HG03521 (cell line): ENCODE data around the gene MOB2.
"Not testable (repeated sequence)": the region's sequence is repeated elsewhere in the genome, so short reads cannot be mapped to it uniquely, and the experiment has no call there.

Experiments
- ATAC-seq: cut with Tn5 transposase; IDR thresholded peaks from one replicate; pipeline ENCODE4 v1.9.1; 2021; ENCODE audit warnings: mild to moderate bottlenecking, moderate library complexity; ENCODE audit not compliant: unreplicated experiment

MOB2 gene

DNA sequence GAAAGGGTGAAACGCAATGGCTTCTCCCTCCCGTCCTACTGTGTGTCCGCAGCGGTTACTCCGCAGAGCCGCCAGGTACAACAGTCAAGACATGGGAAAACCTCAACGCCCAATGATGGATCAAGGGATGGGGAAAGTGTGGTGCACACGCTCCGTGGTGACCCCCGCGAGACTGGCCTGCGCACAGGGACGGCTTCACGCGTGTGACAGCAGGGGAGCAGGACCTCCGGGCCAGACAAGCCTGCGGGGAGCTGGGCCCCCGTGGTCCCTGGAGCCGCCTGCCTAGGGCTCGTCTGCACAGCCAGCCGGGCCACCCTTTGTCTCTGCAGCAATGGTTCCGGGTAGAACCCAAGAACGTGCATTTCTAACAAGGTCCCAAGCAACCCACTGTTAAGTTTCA, 31.7 kb upstream of the MOB2 start:
- no peak for ATAC-seq

DNA sequence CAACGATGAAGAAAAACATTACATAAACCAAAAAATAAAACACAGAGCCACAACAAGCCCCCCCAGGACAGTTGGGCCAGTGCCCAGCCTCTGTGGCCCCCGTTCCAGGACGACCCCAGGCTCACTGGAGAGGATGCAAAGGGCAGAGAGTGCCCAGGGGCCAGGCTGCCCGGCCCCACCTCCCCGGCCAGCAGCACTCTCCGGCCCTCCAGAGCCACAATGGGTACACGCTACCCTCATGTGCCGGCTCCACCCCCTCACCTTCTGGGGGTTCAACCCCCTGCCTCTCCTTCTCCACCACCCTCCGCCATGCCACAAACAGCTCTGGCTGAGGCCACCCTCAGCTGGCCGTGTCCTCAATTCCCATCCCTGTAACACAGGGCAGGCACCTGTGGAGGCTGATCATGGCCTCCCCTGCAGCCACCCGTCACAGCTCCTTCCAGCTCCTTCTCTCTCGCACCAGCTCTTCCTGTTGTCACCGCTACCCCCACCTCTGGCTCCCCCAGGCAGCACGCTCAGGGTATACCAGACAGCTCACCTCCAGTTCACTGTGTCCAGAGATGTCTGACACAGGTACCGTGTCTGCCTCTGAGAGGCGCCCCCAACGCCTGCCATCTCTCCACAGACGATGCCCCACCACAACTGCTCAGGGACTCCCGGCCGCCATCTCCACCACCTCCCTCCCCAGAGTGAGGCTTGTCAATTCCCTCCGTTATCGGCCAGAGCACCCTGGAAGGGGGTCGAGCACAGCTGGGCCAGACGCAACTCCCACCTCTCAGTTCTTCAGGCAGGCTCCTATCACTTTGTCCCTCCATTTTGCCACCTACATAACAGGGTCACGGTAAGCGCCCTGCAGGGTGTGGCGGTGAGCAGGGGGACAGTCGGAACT, 30.8 kb upstream of the MOB2 start:
- ATAC-seq = no peak

DNA sequence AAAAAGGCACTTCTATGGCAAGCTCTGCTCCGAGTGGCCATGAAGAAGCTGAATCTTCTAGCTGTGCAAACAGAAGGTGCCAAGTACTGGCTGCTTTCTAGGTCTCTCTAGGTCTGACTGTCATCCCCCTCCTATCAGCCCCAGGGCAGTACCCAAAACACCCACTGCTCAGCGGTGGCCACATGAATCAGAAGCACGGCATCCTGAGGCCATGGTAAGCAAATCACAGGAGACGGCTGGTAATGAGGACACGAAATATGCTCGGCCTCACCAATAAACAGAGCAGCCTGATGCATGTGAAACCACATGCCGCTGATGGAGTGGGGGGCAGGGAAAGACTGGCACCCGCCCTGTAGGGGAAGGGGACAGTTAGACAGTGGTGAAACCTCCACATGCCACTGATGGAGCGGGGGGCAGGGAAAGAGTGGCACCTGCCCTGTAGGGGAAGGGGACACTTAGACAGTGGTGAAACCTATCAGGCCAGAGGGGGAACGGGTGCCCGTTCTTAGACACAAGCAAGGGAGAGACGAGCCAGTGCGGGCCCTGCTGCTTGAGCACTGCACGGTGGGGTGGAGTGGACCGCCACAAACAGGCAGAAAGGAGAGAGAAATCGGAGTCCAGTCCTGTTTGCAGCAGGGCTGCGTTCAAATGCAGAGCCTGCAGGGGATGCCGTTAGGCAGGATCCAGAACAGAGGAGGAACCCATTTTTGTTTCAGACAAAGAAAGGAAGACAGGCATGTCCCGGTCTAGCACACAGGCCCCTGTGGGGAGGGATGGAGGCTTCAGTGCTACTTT, 29.9 kb upstream of the MOB2 start:
- no peak for ATAC-seq

DNA sequence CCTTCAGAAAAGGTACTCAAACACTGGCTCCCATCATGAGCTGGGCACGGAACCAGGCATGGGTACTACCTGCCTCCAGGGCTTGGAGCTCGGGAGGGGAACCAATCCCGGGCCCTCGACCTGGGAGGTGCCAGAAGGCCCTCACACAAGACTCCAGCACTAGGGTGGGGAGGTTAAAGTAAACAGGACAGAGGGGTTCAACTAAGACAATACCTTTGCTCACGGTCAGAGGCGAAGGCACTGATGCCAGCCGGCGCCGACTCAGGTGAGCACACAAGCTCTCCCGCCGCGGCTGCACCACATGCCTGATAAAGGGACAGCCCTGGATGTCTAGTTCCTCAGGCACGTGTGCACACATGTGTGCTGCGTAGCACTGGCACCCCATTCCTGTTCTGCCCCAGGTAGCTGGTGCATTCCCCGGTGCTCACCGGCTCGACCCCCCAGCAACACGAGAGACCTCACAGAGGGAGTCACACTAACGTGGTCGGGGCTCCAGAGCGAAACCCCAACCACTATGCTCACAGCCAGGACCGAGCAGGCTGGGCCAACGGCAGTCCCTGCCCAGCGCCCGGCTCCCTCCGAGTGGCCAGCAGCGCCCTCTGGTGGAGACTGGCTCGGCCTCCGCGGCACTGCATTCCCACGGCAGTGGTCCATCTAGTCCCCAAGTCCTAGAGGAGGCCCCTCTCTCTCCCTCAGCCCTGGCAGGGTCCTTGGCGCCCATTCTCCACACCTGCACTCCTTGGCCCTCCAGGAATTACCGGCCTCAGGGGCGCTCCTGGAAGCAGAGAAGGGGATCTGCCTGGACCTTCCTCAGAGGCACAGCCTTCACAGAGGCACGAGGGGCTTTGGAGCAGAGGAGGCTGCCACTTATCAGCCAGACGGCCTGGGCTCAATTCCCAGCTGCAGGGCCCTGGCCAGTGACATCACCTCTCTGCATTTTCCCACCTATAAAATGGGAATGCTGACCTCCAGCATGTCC, 28.8 kb upstream of the MOB2 start:
- no peak for ATAC-seq

DNA sequence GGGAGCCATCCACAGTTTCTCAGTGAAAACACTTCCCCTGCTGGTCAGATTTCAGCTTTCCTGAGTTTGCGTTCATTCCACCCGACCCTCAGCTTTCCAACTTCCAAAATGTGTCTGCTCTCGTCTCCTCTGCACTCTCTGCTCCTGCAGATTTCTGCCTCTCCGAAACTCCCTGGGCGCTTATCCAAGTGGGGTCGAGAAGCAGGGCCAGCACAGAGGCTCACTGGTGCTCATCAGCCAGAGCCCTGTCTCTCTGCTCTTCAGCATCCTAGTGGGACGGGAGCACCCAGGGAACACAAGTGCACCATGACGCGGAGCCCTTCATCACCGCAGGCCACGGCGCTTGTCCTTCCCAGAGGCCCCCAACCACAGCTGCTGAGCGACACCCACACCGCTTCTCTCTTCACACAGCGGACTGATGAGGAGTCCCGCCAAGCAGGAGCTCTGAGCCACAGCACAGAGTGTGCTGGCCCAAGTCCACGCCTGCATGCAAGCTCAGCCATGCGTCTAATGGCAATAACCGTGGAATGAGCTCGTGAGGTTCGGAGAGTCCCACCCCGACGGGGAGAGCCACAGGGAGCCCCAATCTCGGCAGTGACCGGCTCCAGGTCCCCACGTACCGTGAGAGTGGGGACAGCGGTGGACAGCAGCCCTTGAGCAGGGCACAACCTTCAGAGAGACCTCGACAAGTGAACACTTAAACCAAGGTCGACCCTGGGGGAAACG, 27.9 kb upstream of the MOB2 start:
- ATAC-seq = no peak

DNA sequence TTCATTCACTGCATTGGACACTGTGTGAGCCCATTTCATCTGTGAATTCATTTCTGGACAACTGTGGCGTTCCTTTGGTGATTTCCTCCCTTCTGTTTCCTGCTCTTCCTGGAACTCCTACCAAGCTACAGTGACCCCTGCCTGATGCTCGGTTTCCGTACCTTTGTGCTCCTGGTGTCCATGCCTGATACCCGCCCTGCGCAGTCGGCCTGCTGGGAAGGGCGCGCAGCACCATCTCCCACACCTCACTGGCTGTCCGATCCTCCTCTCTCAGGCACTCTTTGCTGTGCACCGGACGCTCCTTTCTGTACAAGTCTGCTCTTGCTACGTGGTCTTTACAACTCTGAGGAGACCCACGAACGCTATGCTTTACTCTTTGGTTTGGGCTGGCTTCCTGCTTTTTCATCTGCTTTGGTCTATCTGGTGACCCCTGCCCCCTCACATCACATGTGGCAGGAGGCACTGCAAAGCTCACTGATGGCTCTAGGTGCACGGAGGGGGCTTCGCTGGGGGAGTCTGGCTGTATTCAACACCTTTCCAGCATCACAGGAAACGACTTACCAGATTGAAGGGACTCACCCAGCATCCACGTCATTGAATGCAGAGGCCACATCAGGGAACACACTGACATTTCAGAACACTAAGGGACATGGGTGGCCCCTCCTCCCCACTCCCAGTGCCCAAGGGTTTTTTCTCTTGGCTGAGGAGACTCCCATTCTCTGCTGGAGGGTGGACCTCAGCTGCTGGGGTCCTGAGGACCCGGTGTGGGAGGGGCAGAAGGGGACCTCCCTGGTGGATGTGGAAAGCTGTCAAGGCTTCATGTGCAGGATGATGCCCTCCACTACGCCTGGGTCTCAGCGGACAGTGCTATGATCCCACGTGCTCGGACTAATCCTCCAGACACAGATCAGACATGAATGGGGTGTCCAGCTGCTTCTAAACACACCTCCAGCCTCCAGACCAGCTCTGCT, 27.0 kb upstream of the MOB2 start:
- no peak for ATAC-seq

DNA sequence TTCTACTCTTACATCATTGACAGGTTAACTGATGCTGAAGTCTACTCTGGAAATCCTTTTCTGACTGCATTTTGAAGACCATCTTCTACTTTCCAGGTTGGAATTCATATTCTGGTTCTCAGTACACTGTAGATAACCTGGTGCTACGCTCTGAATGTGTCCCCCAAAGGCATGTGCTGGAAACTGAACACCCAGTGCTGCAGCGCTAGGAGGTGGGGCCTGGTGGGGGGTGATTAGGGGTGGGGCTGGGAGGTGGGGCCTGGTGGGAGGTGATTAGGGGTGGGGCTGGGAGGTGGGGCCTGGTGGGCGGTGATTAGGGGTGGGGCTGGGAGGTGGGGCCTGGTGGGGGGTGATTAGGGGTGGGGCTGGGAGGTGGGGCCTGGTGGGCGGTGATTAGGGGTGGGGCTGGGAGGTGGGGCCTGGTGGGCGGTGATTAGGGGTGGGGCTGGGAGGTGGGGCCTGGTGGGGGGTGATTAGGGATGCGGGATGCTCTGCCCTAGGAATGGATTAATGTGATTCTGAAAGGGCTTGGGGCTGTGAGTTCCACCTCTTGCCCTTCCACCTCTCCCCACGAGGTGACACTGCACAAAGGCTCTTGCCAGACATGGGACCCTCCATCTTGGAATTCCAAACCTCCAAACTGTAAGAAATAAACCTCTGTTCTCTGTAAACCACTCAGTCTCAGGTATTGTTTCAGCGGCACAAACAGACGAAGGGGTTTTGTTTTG, 26.1 kb upstream of the MOB2 start:
- ATAC-seq = not testable (repeated sequence)

DNA sequence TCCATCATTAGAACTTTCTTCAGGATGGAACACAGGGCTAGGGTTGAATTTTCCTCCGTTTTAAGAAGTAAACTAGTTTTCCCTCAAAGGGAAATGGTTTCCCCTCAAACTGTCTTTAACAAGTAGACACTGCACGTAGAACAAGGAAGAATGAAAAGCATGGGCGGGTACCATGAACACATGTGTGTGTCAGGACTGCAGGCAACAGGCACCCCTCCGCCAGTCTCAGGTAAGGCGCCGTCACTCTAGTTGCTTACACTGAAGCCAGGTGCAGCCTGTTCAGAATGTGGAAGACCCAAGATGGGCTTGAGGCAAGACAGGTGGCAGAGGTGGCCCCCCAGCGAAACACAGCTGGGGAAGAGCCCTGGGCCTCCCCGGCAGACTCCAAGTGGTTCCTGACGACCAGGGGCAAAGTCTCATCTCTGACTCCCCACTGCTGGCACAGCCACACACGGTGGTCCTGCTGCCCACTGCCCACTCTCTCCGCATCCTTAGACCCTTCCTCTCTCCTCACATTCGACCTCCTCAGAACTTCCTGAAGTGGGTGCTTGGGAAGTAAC, 25.4 kb upstream of the MOB2 start:
- ATAC-seq = no peak

DNA sequence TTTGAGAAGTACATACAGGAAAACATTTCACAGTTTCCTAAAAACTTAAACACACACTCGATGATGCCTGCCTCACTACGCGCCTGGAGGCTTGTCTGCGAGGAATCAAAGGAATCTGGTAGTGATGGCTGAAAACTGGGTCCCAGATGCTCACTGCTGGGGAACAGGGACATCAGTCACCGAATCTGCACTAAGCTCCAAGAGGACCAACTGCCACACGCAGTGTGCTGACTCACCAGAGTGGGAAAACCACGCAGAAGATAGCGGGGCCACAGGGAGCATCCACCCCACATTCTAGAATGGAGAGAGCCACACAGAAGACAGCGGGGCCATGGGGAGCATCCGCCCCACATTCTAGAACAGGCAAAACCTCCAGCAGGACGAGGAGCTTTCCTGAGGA, 24.3 kb upstream of the MOB2 start:
- ATAC-seq = no peak

DNA sequence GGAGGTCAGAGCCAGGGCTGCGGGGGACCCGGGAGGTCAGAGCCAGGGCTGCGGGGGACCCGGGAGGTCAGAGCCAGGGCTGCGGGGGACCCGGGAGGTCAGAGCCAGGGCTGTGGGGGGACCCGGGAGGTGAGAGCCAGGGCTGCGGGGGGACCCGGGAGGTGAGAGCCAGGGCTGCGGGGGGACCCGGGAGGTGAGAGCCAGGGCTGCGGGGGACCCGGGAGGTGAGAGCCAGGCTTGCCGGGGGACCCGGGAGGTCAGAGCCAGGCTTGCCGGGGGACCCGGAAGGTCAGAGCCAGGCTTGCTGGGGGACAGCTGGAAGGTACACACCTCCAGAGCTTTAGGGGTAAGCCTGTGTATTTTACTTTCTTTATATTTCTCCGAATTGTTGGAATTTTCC, 23.8 kb upstream of the MOB2 start:
- not testable (repeated sequence) for ATAC-seq

DNA sequence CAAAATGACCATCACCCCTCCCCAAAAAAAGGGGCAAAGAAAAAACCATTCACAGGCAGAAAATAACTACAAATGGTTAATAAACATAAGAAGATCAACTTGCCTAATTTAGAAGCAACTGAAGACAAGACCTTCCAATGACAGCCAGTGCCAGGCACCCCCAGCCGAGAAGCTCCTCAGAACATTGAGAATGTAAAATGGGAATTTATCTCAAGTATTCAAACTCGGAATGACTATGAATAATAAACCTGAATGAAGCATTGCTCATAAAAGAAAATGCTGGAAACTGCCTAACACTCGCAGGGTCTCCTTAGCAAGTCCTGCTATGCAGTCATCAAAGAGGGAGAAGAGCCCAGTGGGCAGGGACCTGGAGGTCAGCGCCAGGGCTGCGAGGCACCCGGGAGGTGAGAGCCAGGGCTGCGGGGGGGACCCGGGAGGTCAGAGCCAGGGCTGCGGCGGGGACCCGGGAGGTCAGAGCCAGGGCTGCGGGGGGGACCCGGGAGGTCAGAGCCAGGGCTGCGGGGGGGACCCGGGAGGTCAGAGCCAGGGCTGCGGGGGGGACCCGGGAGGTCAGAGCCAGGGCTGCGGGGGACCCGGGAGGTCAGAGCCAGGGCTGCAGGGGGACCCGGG, 23.2 kb upstream of the MOB2 start:
- no peak for ATAC-seq

DNA sequence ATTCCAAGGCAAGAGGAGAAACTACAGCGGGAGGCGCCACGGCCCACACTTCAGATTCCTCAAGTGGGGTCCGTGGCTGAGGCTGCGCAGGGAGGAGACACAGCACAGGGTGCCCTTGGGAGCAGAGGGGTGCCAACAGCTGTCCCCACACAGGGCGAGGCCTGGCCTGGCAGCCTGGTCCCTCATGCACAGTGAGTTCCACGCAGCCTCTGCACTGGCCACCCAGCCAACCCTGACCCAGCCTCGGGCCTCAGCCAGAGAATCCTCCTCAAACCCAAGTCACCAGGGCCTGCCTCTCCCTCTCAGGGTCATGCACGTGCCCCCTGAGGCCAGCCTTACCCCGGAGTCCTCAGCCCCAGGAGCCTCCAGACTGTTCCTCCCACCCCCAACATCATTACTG, 22.4 kb upstream of the MOB2 start:
- no peak for ATAC-seq

DNA sequence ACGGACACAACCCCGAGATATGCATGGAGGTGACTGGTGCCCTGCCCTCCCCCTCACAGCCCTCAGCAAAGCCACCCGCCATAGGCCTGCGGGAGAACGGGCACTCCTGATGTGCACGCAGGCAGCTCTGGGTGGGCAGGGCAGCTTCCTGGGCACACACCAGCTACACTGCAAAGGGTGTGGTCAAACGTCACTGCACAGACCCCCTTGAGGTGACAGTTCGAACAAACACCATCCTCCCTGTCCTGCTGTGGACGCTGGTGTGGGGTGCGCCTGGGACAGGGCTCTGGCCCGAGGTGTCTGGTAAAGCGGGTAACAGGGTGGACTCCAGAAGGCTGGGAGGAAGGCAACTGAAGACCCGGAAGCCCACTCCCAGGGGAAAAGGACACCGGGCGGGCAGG, 21.9 kb upstream of the MOB2 start:
- no peak for ATAC-seq

DNA sequence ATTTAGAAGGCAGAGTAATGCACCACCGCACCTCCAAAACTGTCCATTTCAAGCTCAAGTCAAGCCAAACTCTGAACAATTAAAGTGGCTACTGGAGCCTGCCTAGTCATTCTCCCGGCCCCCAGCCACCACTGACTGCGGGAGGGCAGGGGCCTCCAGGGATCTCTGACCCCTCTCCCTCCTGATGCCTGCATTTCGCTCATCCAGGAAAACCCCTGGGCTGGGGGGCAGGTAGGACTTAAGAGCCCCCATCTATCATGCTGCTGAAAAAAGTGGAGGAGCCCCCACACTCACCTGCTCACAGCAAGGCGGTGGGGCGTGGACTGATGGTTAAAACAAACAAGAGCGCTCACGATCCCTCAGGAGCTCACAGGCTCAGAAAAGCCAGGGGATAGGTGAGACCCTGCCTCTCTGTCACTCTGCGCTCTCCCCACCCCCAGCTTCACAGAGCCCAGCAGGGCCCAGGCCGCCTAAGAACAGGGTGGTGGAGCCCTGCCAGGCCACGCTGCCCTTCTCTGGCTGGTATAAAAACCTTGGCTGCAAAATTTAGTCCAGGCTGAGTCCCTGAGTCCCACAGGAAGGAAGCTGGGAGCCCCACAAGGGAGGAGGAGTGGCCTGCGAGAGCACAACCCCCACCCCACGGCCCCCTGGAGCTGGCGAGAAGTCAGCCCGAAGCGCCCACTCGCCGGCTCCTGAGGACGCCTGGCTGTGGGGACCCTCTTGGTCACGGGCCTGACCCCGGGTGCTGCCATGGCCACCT, 21.0 kb upstream of the MOB2 start:
- ATAC-seq = no peak

DNA sequence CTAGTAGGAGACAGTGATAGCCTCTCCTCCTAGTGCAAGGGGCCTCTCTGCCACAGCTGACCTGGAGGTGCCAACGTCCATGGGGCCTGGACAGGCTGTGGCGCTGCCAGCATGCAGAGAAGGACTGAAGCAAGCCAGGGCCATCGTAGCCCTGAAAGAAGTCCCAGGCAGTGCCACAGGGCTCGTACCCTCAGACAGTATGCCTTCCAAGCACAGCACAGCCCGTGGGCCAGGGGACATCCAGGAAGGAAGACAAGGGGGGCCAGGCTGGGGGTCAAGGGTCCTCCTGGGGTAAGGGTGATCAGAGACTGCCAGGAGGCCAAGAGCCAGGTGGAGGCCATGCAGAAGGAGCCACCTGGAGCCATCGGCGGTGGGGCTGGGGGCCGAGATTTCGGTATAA, 20.4 kb upstream of the MOB2 start:
- ATAC-seq = no peak

DNA sequence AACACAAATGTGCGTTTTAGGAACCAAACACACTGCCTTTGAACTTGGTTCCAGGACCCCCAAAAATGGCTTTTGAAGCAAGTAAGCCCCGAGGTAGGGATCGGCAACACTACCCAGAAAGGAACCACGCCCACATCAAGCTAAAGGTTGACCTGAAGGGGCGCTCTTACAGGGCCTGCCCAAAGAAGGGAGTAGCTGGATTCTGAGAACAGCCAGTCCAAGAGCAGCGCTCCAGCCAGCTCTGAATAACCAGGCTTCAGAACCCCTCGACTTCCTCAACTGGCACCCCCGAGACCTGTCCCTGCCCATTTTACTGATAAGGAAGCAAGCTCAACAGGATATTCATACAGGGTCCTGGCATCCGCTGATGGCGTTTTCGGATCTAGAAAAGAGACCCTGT, 18.9 kb upstream of the MOB2 start:
- no peak for ATAC-seq
